NT2/D1 (cell line): Measurements from ENCODE around the gene TMUB2.

Experiments used
- SUZ12 ChIP-seq: IDR thresholded peaks from 2 replicates; pipeline ENCODE4 v1.6.1; 2011; ENCODE audit not compliant: insufficient read length, insufficient read depth; ENCODE audit errors: extremely low read depth
- YY1 ChIP-seq: IDR thresholded peaks from 2 replicates; pipeline ENCODE4 v1.6.1; 2011; ENCODE audit not compliant: insufficient read length, insufficient read depth
- ZNF274 ChIP-seq: IDR thresholded peaks from 2 replicates; pipeline ENCODE4 v1.6.1; 2011; ENCODE audit warnings: mild to moderate bottlenecking, low read depth, low read length

DNA sequence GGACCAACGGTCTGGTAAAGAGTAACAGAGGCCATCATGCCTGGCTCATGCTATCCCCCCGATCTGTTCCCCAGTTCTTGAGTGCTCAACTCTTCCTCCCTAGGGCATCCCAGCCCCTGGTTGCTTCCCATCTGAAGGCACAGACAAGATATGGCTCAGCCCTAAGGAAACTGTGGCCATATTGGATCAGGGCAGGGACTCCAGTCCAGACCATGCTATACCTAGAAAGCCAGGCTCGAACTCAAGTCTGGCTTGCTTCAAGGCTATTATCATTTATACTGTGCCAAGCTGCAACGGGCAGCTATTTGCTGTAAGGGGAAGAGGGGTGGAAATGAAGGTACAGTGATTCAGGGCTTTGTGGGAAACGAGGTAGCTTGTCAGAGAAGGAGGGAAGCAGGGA is 29.9 kb downstream of the TMUB2 start:
- TF ChIP-seq ZNF274 (no peak), YY1 (no peak), SUZ12 (no peak)
